NCI-H187 treated with DMSO at 0.1 percent for 48 hours (cell line): Measurements from ENCODE around the gene KDM5B.
"Not testable (repeated sequence)": the region's sequence is repeated elsewhere in the genome, so short reads cannot be mapped to it uniquely, and the experiment has no call there.

Source experiments
- DNase-seq: peaks from one replicate; lab custom pipeline; 2025; lab: John Stamatoyannopoulos, UW

KDM5B gene

GRCh38 chr1:202807926-202808757 lies at the start of gene KDM5B:
Gene KDM5B, minus strand, starts transcription at chr1:202808421. Its CDS starts 116 bp downstream, at chr1:202808305.
- no peak for DNase-seq

- no peak for DNase-seq
Observed at GRCh38 chr1:202857136-202857610, 49.0 kb upstream of the KDM5B start.

GRCh38 chr1:202856014-202856413 lies 47.8 kb upstream of the KDM5B start:
- DNase-seq = no peak

GRCh38 chr1:202854787-202855186 lies 46.6 kb upstream of the KDM5B start:
- DNase-seq = no peak

- no peak for DNase-seq
Observed at GRCh38 chr1:202852163-202852904, 44.1 kb upstream of the KDM5B start.

- DNase-seq = no peak
Observed at GRCh38 chr1:202850593-202851362, 42.6 kb upstream of the KDM5B start.

- DNase-seq = no peak
Observed at GRCh38 chr1:202848191-202848542, 39.9 kb upstream of the KDM5B start.

- DNase-seq = no peak
Observed at GRCh38 chr1:202844935-202845334, 36.7 kb upstream of the KDM5B start.

- no peak for DNase-seq
Observed at GRCh38 chr1:202844259-202844658, 36.0 kb upstream of the KDM5B start.

GRCh38 chr1:202843081-202843480 lies 34.9 kb upstream of the KDM5B start:
- DNase-seq = no peak

- no peak for DNase-seq
Observed at GRCh38 chr1:202837746-202838262, 29.6 kb upstream of the KDM5B start.

- DNase-seq = no peak
Observed at GRCh38 chr1:202836623-202837403, 28.6 kb upstream of the KDM5B start.

- DNase-seq = no peak
Observed at GRCh38 chr1:202835548-202836072, 27.4 kb upstream of the KDM5B start.

- no peak for DNase-seq
Observed at GRCh38 chr1:202834771-202835547, 26.7 kb upstream of the KDM5B start.

GRCh38 chr1:202831906-202832305 lies 23.7 kb upstream of the KDM5B start:
- DNase-seq = no peak

- DNase-seq = not testable (repeated sequence)
Observed at GRCh38 chr1:202829223-202829622, 21.0 kb upstream of the KDM5B start.

- DNase-seq = no peak
Observed at GRCh38 chr1:202825748-202826147, 17.5 kb upstream of the KDM5B start.

- no peak for DNase-seq
Observed at GRCh38 chr1:202821467-202821866, 13.2 kb upstream of the KDM5B start.

GRCh38 chr1:202818819-202819218 lies 10.6 kb upstream of the KDM5B start:
- DNase-seq = no peak

GRCh38 chr1:202815120-202815519 lies 6.9 kb upstream of the KDM5B start:
- no peak for DNase-seq
